ENCODE data around the gene SLC27A1. TPM values are rescaled to one million over a fixed set of nuclear protein-coding genes. Genes with fewer than 3 reads are reported as not detected.
"Not testable (repeated sequence)": the region's sequence is repeated elsewhere in the genome, so short reads cannot be mapped to it uniquely, and the experiment has no call there.

The SLC27A1 gene
- total and polyA plus RNA-seq, 12 donors: 4.9 to 107 (median 56.0) TPM

DNA sequence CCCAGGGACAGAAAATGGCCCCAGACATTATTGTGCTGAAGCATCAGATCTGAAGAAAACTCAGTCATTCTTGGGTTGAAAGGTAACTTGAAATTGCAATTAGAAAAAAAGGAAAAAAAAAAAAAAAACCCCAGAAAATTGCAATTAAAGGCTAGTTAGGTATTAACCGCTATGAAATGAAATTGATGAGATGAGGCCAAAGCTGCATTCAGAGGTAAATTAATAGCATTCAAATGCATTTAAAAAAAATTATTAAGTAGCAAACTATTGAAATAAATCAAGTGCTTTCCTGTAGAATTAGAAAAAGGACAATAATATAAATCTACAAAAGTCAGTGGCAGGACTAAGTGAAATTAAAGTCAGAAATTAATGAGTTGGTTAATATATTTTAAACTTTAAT is 47.6 kb downstream of the SLC27A1 start:
- 98 to 100% (median 98%) methylated on average over 1 of the region's 1 CpG for WGBS, 4 donors
- intact Hi-C loops (cut with DNase I): no loop called here
- TF ChIP-seq POLR2A (IDR thresholded peaks at IDR 0.05): no peak
- TF ChIP-seq, protein P1, sequence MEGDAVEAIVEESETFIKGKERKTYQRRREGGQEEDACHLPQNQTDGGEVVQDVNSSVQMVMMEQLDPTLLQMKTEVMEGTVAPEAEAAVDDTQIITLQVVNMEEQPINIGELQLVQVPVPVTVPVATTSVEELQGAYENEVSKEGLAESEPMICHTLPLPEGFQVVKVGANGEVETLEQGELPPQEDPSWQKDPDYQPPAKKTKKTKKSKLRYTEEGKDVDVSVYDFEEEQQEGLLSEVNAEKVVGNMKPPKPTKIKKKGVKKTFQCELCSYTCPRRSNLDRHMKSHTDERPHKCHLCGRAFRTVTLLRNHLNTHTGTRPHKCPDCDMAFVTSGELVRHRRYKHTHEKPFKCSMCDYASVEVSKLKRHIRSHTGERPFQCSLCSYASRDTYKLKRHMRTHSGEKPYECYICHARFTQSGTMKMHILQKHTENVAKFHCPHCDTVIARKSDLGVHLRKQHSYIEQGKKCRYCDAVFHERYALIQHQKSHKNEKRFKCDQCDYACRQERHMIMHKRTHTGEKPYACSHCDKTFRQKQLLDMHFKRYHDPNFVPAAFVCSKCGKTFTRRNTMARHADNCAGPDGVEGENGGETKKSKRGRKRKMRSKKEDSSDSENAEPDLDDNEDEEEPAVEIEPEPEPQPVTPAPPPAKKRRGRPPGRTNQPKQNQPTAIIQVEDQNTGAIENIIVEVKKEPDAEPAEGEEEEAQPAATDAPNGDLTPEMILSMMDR (IDR thresholded peaks at IDR 0.05): no peak

GRCh38 chr19:17518654-17519053 is 48.3 kb downstream of the SLC27A1 start:
- H3K27ac ChIP-seq; DNase-seq; intact Hi-C loops (cut with DNase I); H3K4me3 ChIP-seq; H3K9me3 ChIP-seq (replicated peaks in 1 of 3); H3K27me3 ChIP-seq: not testable (repeated sequence)
- WGBS, 4 donors: 87 to 96% (median 89%) methylated on average over 8 of the region's 8 CpGs
- Histone ChIP-seq H3K4me1 (replicated peaks in 1 of 2) (peaks cover 0 to 10% of the 10 kb centered on the region in 2 donors), H3K36me3 (replicated peaks in 1 of 2) (peaks cover 0 to 18% of the 10 kb centered on the region in 2 donors)

More for the DNA sequence above, 47.6 kb downstream of the SLC27A1 start:
- H3K4me1 ChIP-seq (replicated peaks in 1 of 2): peaks cover 0 to 8% of the 10 kb centered on the region in 2 donors
- no peaks in the 10 kb centered on the region for H3K9me3 ChIP-seq (replicated peaks in 1 of 3)
- no peak overlapping the region for H3K27ac ChIP-seq
- H3K4me3 ChIP-seq: no peak overlapping the region
- peaks cover 0 to 18% of the 10 kb centered on the region in 2 donors for H3K36me3 ChIP-seq (replicated peaks in 1 of 2)
- DNase-seq: no peak
- H3K27me3 ChIP-seq: no peaks in the 10 kb centered on the region

GRCh38 chr19:17519967-17520366 is 49.6 kb downstream of the SLC27A1 start:
- H3K9me3 ChIP-seq (replicated peaks in 1 of 3): no peaks in the 10 kb centered on the region
- TF ChIP-seq, protein P1 (IDR thresholded peaks at IDR 0.05): no peak
- TF ChIP-seq POLR2A (IDR thresholded peaks at IDR 0.05): no peak

DNA sequence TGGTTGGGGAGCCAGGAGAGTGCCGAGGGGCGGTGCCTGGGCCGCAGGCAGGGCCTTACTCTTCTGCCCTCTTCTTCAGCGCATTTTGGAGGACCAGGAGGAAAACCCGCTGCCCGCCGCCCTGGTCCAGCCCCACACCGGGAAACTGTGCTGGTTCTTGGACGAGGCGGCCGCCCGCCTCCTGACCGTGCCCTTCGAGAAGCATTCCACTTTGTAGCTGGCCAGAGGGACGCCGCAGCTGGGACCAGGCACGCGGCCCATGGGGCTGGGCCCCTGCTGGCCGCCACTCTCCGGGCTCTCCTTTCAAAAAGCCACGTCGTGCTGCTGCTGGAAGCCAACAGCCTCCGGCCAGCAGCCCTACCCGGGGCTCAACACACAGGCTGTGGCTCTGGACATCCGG is 50.5 kb downstream of the SLC27A1 start:
- H3K4me3 ChIP-seq: no peak overlapping the region
- 88 to 97% (median 95%) methylated on average over 11 to 25 of the region's 25 CpGs for WGBS, 4 donors
- H3K36me3 ChIP-seq (replicated peaks in 1 of 2): peaks cover 0 to 18% of the 10 kb centered on the region in 2 donors

More at GRCh38 chr19:17519967-17520366, 49.6 kb downstream of the SLC27A1 start:
- Histone ChIP-seq H3K36me3 (replicated peaks in 1 of 2) (peaks cover 0 to 18% of the 10 kb centered on the region in 2 donors), H3K27ac (no peak overlapping the region), H3K4me3 (no peak overlapping the region), H3K4me1 (replicated peaks in 1 of 2) (peaks cover 0 to 10% of the 10 kb centered on the region in 2 donors), H3K27me3 (no peaks in the 10 kb centered on the region)
- intact Hi-C loops (cut with DNase I): no loop called here
- DNase-seq: no peak
- WGBS, 4 donors: 86 to 93% (median 90%) methylated on average over 9 of the region's 9 CpGs

More for the DNA sequence above, 50.5 kb downstream of the SLC27A1 start:
- no peak for DNase-seq
- Histone ChIP-seq H3K27me3 (no peaks in the 10 kb centered on the region), H3K27ac (no peak overlapping the region), H3K9me3 (replicated peaks in 1 of 3) (no peaks in the 10 kb centered on the region), H3K4me1 (replicated peaks in 1 of 2) (peaks cover 0 to 10% of the 10 kb centered on the region in 2 donors)
- TF ChIP-seq, protein P1 (IDR thresholded peaks at IDR 0.05): no peak
- TF ChIP-seq POLR2A (IDR thresholded peaks at IDR 0.05): no peak
- intact Hi-C loops (cut with DNase I): no loop called here
